Measurements from ENCODE around the gene PRKD2. TPM values are rescaled to one million over a fixed set of nuclear protein-coding genes. Genes with fewer than 3 reads are reported as not detected.
"Not testable (repeated sequence)": the region's sequence is repeated elsewhere in the genome, so short reads cannot be mapped to it uniquely, and the experiment has no call there.

The PRKD2 gene
- total RNA-seq (10 to 100 TPM in 1 of 2 donors, 1 to 10 TPM in 1; 8.0 to 20.1 TPM), polyA plus RNA-seq (ENCODE audit: insufficient read length in 2 of 2) (10 to 100 TPM; 28.9 to 30.4 TPM)
- long read RNA-seq, donor 1, partial matches to known transcripts: 0 of 2 reads
- long read RNA-seq, donor 1, other reads (novel, unspliced or antisense): 0 of 2 reads
- long read RNA-seq, donor 2, partial matches to known transcripts: 5 of 5 reads
- long read RNA-seq, donor 2, other reads (novel, unspliced or antisense): 0 of 5 reads
- long read RNA-seq, donor 3: 0 reads
- long read RNA-seq, donor 4, partial matches to known transcripts: 0 of 6 reads
- long read RNA-seq, donor 4, other reads (novel, unspliced or antisense): 0 of 6 reads

DNA sequence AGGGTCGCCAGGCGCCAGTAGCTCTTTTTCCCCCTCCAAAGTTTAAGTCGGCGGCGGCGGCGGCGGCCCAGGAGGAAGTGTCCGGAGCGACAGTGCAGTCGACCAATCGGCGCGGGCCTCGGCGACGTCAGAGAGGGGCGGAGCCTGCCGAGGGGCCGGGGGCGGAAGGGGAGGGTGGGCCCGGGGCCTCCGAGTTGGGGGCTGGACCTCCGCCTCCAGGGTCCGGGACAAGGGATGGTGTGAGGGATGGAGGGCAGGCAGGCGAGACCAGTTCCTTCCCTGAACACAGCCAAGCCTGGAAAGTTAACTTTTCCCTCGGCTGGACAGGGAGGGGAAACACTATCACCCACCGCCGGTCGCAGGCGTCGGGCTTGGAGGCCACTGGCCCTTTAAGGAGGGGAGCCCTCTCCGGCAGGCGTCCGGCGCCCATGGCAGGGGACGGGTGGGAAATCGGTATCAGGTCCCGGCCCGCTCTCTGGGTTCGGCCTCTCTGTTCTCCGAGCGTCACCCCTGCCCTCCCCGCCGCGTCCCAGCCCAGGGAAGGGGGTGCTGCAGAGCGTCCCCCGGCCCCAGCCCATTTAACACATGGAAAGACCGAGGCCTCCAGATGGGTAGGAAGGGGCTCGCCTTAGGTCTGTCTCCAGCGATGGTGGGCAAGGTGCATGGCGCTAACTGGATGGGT, at the start of gene PRKD2:
TSS of gene PRKD2 (minus strand) at position 81 of the 682 bp plus-strand sequence. CDS start 744 bp downstream, outside the sequence.
- Histone ChIP-seq H3K4me1 (ENCODE audit: control insufficient read depth, insufficient read depth, low read length) (peaks cover 50% of the 10 kb centered on the region), H3K27me3 (ENCODE audit: control insufficient read depth, insufficient read depth, low read length) (no peaks in the 10 kb centered on the region), H3K36me3 (ENCODE audit: control insufficient read depth, insufficient read depth, low read length) (peaks cover 44% of the 10 kb centered on the region), H3K4me3 (ENCODE audit: low read depth, low read length) (peak within 1 kb of the TSS; percentile 77), H3K9me3 (ENCODE audit: control insufficient read depth, insufficient read depth, low read length) (no peaks in the 10 kb centered on the region), H3K27ac (ENCODE audit: low read depth, low read length) (peak within 1 kb of the TSS; percentile 92)
- peak; percentile 70 to 95 (median 77) for DNase-seq (ENCODE audit: low read depth in 4 of 6, low spot score in 6 of 6)
- under 1% methylated on average over 37 of the region's 52 CpGs for WGBS (ENCODE audit: insufficient coverage)

DNA sequence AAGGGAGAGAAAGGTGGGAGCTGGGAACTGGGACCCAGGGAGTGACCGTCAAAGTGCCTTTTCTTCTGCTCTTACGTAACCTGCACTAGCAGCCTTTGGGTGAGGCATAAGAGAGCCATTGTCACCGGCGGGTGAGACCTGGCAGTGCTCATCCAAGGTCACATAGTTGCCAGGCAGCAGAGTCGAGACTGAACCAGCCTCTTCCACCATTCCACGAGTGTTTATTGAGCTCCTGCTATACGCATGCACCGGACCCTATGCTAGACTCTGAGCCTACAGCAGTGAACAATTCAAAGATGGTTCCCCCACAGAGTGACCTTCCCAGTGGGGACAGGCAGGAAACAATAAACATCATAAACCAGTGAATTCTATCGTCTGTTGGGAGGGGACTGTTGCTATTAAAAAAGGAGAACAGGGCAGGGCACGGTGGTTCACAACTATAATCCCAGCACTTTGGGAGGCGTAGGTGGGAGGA, 47.9 kb upstream of the PRKD2 start:
- no peak overlapping the region for H3K27ac ChIP-seq (ENCODE audit: low read depth, low read length)
- H3K27me3 ChIP-seq (ENCODE audit: control insufficient read depth, insufficient read depth, low read length): no peaks in the 10 kb centered on the region
- H3K36me3 ChIP-seq (ENCODE audit: control insufficient read depth, insufficient read depth, low read length): peaks cover 2% of the 10 kb centered on the region
- H3K4me1 ChIP-seq (ENCODE audit: control insufficient read depth, insufficient read depth, low read length): peaks cover 4% of the 10 kb centered on the region
- no peak for DNase-seq (ENCODE audit: low read depth in 4 of 6, low spot score in 6 of 6)
- 50% methylated on average over 6 of the region's 11 CpGs for WGBS (ENCODE audit: insufficient coverage)
- no peak overlapping the region for H3K4me3 ChIP-seq (ENCODE audit: low read depth, low read length)
- H3K9me3 ChIP-seq (ENCODE audit: control insufficient read depth, insufficient read depth, low read length): no peaks in the 10 kb centered on the region

DNA sequence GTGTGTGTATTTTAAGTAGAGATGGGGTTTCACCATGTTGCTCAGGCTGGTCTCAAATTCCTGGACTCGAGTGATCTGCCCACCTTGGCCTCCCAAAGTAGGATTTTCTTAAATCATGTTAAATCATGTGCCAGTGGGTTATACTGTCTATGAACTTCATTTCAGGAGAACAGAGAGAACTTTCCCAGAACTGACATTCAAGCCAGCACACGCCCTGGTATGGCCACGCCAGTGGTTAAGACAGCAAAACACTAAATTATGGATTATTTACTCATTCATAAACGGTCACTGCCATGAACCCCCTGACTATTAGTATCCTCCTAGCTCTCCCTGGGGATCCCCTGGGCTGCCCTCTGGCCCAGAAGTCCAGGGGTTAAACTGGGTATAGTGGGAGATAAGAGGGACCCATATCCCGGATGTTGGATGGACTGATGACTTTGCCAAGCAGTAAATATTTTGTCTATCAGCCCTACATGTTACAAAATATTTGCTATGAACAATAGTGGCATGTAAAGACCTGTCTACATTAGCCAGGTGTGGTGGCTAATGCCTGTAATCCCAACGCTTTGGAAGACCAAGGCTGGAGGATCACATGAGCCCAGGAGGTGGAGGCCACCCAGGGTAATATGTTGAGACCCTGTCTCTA, 45.5 kb upstream of the PRKD2 start:
- H3K36me3 ChIP-seq (ENCODE audit: control insufficient read depth, insufficient read depth, low read length): peaks cover 16% of the 10 kb centered on the region
- H3K4me1 ChIP-seq (ENCODE audit: control insufficient read depth, insufficient read depth, low read length): peaks cover 11% of the 10 kb centered on the region
- 93% methylated on average over 1 of the region's 6 CpGs for WGBS (ENCODE audit: insufficient coverage)
- no peaks in the 10 kb centered on the region for H3K27me3 ChIP-seq (ENCODE audit: control insufficient read depth, insufficient read depth, low read length)
- no peak for DNase-seq (ENCODE audit: low read depth in 4 of 6, low spot score in 6 of 6)
- no peak overlapping the region for H3K4me3 ChIP-seq (ENCODE audit: low read depth, low read length)
- no peaks in the 10 kb centered on the region for H3K9me3 ChIP-seq (ENCODE audit: control insufficient read depth, insufficient read depth, low read length)
- H3K27ac ChIP-seq (ENCODE audit: low read depth, low read length): no peak overlapping the region

DNA sequence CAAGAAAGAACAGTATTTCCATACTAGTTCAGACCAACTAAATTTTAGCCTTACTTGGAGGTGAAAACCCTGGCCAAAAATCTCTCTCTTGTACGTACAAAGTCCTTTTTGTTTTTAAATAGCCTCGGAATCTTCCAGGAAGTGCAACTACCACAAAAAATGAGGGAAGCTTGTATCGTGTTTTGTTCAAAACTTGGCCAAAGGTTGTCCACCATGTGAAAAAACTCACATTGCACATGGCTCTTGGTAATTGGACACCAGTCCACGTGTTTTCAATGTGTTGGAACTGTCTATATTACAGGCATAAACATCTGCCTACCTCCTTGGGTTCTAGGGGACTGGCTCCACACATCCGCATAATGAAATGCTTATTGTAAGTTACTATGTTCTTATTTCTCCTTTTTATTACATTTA, 44.5 kb upstream of the PRKD2 start:
- H3K27ac ChIP-seq (ENCODE audit: low read depth, low read length): no peak overlapping the region
- no peak overlapping the region for H3K4me3 ChIP-seq (ENCODE audit: low read depth, low read length)
- WGBS (ENCODE audit: insufficient coverage): 60% methylated on average over 2 of the region's 5 CpGs
- H3K27me3 ChIP-seq (ENCODE audit: control insufficient read depth, insufficient read depth, low read length): no peaks in the 10 kb centered on the region
- peaks cover 23% of the 10 kb centered on the region for H3K36me3 ChIP-seq (ENCODE audit: control insufficient read depth, insufficient read depth, low read length)
- H3K4me1 ChIP-seq (ENCODE audit: control insufficient read depth, insufficient read depth, low read length): peaks cover 15% of the 10 kb centered on the region
- H3K9me3 ChIP-seq (ENCODE audit: control insufficient read depth, insufficient read depth, low read length): no peaks in the 10 kb centered on the region
- no peak for DNase-seq (ENCODE audit: low read depth in 4 of 6, low spot score in 6 of 6)

DNA sequence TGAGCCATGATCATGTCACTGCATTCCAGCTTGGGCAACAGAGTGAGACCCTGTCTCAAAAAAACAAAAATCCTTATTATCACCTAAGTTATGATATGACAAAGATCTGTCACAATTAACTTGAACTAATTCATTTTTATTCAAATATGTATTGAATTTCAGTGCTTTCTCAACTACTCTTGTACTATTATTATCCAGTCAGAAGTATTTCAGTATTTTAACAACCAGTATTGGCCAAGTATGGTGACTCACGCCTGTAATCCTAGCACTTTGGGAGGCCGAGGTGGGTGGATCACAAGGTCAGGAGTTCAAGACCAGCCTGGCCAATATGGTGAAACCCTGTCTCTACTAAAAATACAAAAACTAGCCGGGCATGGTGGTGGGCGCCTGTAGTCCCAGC, 44.0 kb upstream of the PRKD2 start:
- H3K4me3 ChIP-seq (ENCODE audit: low read depth, low read length); H3K9me3 ChIP-seq (ENCODE audit: control insufficient read depth, insufficient read depth, low read length); H3K27ac ChIP-seq (ENCODE audit: low read depth, low read length); H3K27me3 ChIP-seq (ENCODE audit: control insufficient read depth, insufficient read depth, low read length); DNase-seq (ENCODE audit: low read depth in 4 of 6, low spot score in 6 of 6): not testable (repeated sequence)
- peaks cover 28% of the 10 kb centered on the region for H3K36me3 ChIP-seq (ENCODE audit: control insufficient read depth, insufficient read depth, low read length)
- WGBS (ENCODE audit: insufficient coverage): no CpG with 5 or more reads among the region's 4 CpGs
- H3K4me1 ChIP-seq (ENCODE audit: control insufficient read depth, insufficient read depth, low read length): peaks cover 15% of the 10 kb centered on the region

DNA sequence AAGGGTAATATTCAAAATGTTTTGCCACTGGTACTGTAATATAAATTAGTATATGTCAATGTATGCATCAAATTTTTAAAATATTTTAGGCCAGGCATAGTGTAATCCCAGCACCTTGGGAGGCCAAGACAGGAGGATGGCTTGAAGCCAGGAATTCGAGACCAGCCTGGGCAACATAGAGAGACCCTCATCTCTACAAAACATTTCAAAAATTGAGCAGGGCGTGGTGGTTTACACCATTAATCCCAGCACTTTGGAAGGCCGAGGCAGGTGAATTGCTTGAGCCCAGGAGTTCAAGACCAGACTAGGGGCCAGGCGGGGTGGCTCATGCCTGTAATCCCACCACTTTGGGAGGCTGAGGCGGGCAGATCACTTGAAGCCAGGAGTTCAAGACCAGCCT, 43.4 kb upstream of the PRKD2 start:
- Histone ChIP-seq H3K4me3 (ENCODE audit: low read depth, low read length) (no peak overlapping the region), H3K27ac (ENCODE audit: low read depth, low read length) (no peak overlapping the region)
- WGBS (ENCODE audit: insufficient coverage): 88% methylated on average over 5 of the region's 5 CpGs

DNA sequence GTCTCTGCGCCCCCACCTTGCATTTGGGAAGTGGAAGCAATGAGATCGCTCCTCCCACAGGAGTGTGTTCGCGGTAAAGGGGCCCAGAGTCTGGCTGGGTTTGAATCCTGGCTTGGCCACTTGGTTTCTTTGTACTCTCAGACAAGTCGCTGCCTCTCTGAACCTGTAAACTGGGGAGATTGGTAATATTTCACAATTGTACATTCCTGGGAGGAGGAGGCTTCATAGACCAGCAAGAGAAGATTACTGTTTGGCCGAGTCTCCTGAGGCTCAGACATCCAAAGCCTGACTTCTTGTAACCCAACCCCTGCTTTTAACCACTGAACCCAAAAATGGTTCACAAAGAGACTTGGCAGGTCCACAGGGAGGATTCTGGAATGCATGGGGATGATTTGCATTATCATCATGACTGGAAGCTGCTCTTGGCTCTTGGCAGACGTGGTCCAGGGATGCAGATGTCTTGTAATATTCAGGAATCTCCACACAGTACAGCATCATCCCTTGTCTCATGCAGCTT, 43.0 kb upstream of the PRKD2 start:
- no peak overlapping the region for H3K4me3 ChIP-seq (ENCODE audit: low read depth, low read length)
- 39% methylated on average over 5 of the region's 7 CpGs for WGBS (ENCODE audit: insufficient coverage)
- H3K27me3 ChIP-seq (ENCODE audit: control insufficient read depth, insufficient read depth, low read length): no peaks in the 10 kb centered on the region
- peaks cover 38% of the 10 kb centered on the region for H3K36me3 ChIP-seq (ENCODE audit: control insufficient read depth, insufficient read depth, low read length)
- no peak overlapping the region for H3K27ac ChIP-seq (ENCODE audit: low read depth, low read length)
- H3K4me1 ChIP-seq (ENCODE audit: control insufficient read depth, insufficient read depth, low read length): peaks cover 20% of the 10 kb centered on the region
- peak in 1 of 6 donors; percentile 32 for DNase-seq (ENCODE audit: low read depth in 4 of 6, low spot score in 6 of 6)
- no peaks in the 10 kb centered on the region for H3K9me3 ChIP-seq (ENCODE audit: control insufficient read depth, insufficient read depth, low read length)

More for the DNA sequence above, 43.4 kb upstream of the PRKD2 start:
- Histone ChIP-seq H3K9me3 (ENCODE audit: control insufficient read depth, insufficient read depth, low read length) (no peaks in the 10 kb centered on the region), H3K4me1 (ENCODE audit: control insufficient read depth, insufficient read depth, low read length) (peaks cover 16% of the 10 kb centered on the region), H3K36me3 (ENCODE audit: control insufficient read depth, insufficient read depth, low read length) (peaks cover 33% of the 10 kb centered on the region), H3K27me3 (ENCODE audit: control insufficient read depth, insufficient read depth, low read length) (no peaks in the 10 kb centered on the region)
- DNase-seq (ENCODE audit: low read depth in 4 of 6, low spot score in 6 of 6): no peak

DNA sequence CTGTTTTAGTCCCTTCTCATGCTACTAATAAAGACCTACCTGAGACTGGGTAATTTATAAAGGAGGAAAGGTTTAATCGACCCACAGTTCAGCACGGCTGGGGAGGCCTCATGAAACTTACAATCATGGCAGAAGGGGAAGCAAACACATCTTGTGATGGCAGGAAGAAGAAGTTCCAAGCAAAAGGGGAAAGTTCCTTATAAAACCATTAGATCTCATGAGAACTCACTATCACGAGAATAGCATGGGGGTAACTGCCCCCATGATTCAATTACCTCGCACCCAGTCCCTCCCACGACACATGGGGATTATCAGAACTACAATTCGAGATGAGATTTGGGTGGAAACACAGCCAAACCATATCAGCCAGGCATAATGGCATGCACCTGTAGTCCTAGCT, 42.3 kb upstream of the PRKD2 start:
- peaks cover 41% of the 10 kb centered on the region for H3K36me3 ChIP-seq (ENCODE audit: control insufficient read depth, insufficient read depth, low read length)
- DNase-seq (ENCODE audit: low read depth in 4 of 6, low spot score in 6 of 6): no peak
- H3K27me3 ChIP-seq (ENCODE audit: control insufficient read depth, insufficient read depth, low read length): no peaks in the 10 kb centered on the region
- no peaks in the 10 kb centered on the region for H3K9me3 ChIP-seq (ENCODE audit: control insufficient read depth, insufficient read depth, low read length)
- peak overlapping the region; percentile 15 for H3K27ac ChIP-seq (ENCODE audit: low read depth, low read length)
- H3K4me3 ChIP-seq (ENCODE audit: low read depth, low read length): no peak overlapping the region
- whole genome bisulfite sequencing (ENCODE audit: insufficient coverage): 87% methylated on average over 3 of the region's 6 CpGs
- H3K4me1 ChIP-seq (ENCODE audit: control insufficient read depth, insufficient read depth, low read length): peaks cover 16% of the 10 kb centered on the region

DNA sequence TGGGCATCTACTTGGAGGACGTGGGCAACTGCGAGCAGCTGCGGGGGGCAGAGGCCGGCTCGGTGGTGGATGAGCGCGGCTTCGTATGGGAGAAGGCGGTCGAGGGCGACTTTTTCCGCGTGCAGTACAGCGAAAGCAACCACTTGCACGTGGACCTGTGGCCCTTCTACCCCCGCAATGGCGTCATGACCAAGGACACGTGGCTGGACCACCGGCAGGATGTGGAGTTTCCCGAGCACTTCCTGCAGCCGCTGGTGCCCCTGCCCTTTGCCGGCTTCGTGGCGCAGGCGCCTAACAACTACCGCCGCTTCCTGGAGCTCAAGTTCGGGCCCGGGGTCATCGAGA, 39.6 kb upstream of the PRKD2 start:
- no peak overlapping the region for H3K27ac ChIP-seq (ENCODE audit: low read depth, low read length)
- peaks cover 51% of the 10 kb centered on the region for H3K36me3 ChIP-seq (ENCODE audit: control insufficient read depth, insufficient read depth, low read length)
- no peaks in the 10 kb centered on the region for H3K27me3 ChIP-seq (ENCODE audit: control insufficient read depth, insufficient read depth, low read length)
- 83% methylated on average over 29 of the region's 30 CpGs for WGBS (ENCODE audit: insufficient coverage)
- no peak for DNase-seq (ENCODE audit: low read depth in 4 of 6, low spot score in 6 of 6)
- no peaks in the 10 kb centered on the region for H3K9me3 ChIP-seq (ENCODE audit: control insufficient read depth, insufficient read depth, low read length)
- peaks cover 21% of the 10 kb centered on the region for H3K4me1 ChIP-seq (ENCODE audit: control insufficient read depth, insufficient read depth, low read length)
- no peak overlapping the region for H3K4me3 ChIP-seq (ENCODE audit: low read depth, low read length)

Data from spinal cord (tissue), 10 donors.